ENCODE measurements around the gene POU2F2. TPM values are rescaled to one million over a fixed set of nuclear protein-coding genes. Genes with fewer than 3 reads are reported as not detected.
"Not testable (repeated sequence)": the region's sequence is repeated elsewhere in the genome, so short reads cannot be mapped to it uniquely, and the experiment has no call there.

POU2F2 gene
- polyA plus RNA-seq, 4 donors: 0.69 to 1.7 (median 1.2) TPM

- no peak for DNase-seq (ENCODE audit: low read depth in 4 of 4, low spot score in 3 of 4)
These were observed 63.9 kb downstream of the POU2F2 start for GRCh38 chr19:42068361-42068755.

GRCh38 chr19:42067315-42067888, 64.8 kb downstream of the POU2F2 start:
- DNase-seq (ENCODE audit: low read depth in 4 of 4, low spot score in 3 of 4): no peak

GRCh38 chr19:42066075-42066754, 66.0 kb downstream of the POU2F2 start:
- no peak for DNase-seq (ENCODE audit: low read depth in 4 of 4, low spot score in 3 of 4)

- no peak for DNase-seq (ENCODE audit: low read depth in 4 of 4, low spot score in 3 of 4)
These were observed 66.7 kb downstream of the POU2F2 start for GRCh38 chr19:42065511-42065910.

- no peak for DNase-seq (ENCODE audit: low read depth in 4 of 4, low spot score in 3 of 4)
These were observed 67.2 kb downstream of the POU2F2 start for GRCh38 chr19:42065051-42065450.

- DNase-seq (ENCODE audit: low read depth in 4 of 4, low spot score in 3 of 4): no peak
These were observed 67.8 kb downstream of the POU2F2 start for GRCh38 chr19:42064432-42064831.

GRCh38 chr19:42062381-42062780, 69.9 kb downstream of the POU2F2 start:
- no peak for DNase-seq (ENCODE audit: low read depth in 4 of 4, low spot score in 3 of 4)

GRCh38 chr19:42060117-42060516, 72.1 kb downstream of the POU2F2 start:
- DNase-seq (ENCODE audit: low read depth in 4 of 4, low spot score in 3 of 4): no peak

GRCh38 chr19:42059196-42059595, 73.0 kb downstream of the POU2F2 start:
- no peak for DNase-seq (ENCODE audit: low read depth in 4 of 4, low spot score in 3 of 4)

GRCh38 chr19:42057846-42058245, 74.4 kb downstream of the POU2F2 start:
- DNase-seq (ENCODE audit: low read depth in 4 of 4, low spot score in 3 of 4): no peak

- no peak for DNase-seq (ENCODE audit: low read depth in 4 of 4, low spot score in 3 of 4)
These were observed 78.0 kb downstream of the POU2F2 start for GRCh38 chr19:42054205-42054604.

- DNase-seq (ENCODE audit: low read depth in 4 of 4, low spot score in 3 of 4): no peak
These were observed 79.0 kb downstream of the POU2F2 start for GRCh38 chr19:42053037-42053935.

- no peak for DNase-seq (ENCODE audit: low read depth in 4 of 4, low spot score in 3 of 4)
These were observed 79.9 kb downstream of the POU2F2 start for GRCh38 chr19:42052241-42052863.

- no peak for DNase-seq (ENCODE audit: low read depth in 4 of 4, low spot score in 3 of 4)
These were observed 80.8 kb downstream of the POU2F2 start for GRCh38 chr19:42051166-42052115.

- DNase-seq (ENCODE audit: low read depth in 4 of 4, low spot score in 3 of 4): no peak
These were observed 83.3 kb downstream of the POU2F2 start for GRCh38 chr19:42048992-42049391.

- no peak for DNase-seq (ENCODE audit: low read depth in 4 of 4, low spot score in 3 of 4)
These were observed 86.7 kb downstream of the POU2F2 start for GRCh38 chr19:42045575-42045974.

GRCh38 chr19:42042455-42043170, 89.6 kb downstream of the POU2F2 start:
- no peak for DNase-seq (ENCODE audit: low read depth in 4 of 4, low spot score in 3 of 4)

- not testable (repeated sequence) for DNase-seq (ENCODE audit: low read depth in 4 of 4, low spot score in 3 of 4)
These were observed 91.8 kb downstream of the POU2F2 start for GRCh38 chr19:42040491-42040890.

GRCh38 chr19:42040031-42040430, 92.2 kb downstream of the POU2F2 start:
- DNase-seq (ENCODE audit: low read depth in 4 of 4, low spot score in 3 of 4): no peak

Measured in left renal pelvis (tissue), 4 donors.